Liver (tissue), 9 donors: ENCODE data around the gene HOXC11. TPM values are rescaled to one million over a fixed set of nuclear protein-coding genes. Genes with fewer than 3 reads are reported as not detected.
A peak's percentile ranks its signal among the peaks of the same experiment; 100 is the strongest.

ENCODE experiments used
- DNase-seq: peaks from one replicate; pipeline ENCODE4 v3.0.0-alpha.2; 2017; ENCODE audit warnings: low spot score
- H3K27ac ChIP-seq, 2 donors: one replicate each; pipeline ENCODE4 v1.7.0; 2013; ENCODE audit warnings: inconsistent platforms in 2 of 2, low read length in 2 of 2, control low read depth in 1 of 2, low read depth in 1 of 2, mild to moderate bottlenecking in 1 of 2
- H3K27me3 ChIP-seq, 4 donors: one replicate each; pipeline versions ENCODE4 v1.6.1 to v1.7.0; 2013; ENCODE audit warnings: low read length in 3 of 4, inconsistent platforms in 1 of 4, mild to moderate bottlenecking in 1 of 4, moderate library complexity in 1 of 4; ENCODE audit not compliant: control insufficient read depth in 4 of 4, insufficient read depth in 4 of 4
- H3K36me3 ChIP-seq, 4 donors: one replicate each; pipeline versions ENCODE4 v1.6.1 to v1.7.0; 2013; ENCODE audit warnings: low read length in 3 of 4, mild to moderate bottlenecking in 3 of 4, low read depth in 1 of 4, moderate library complexity in 1 of 4; ENCODE audit not compliant: control insufficient read depth in 4 of 4, insufficient read depth in 3 of 4
- H3K4me1 ChIP-seq, 4 donors: one replicate each; pipeline versions ENCODE4 v1.6.1 to v1.7.0; 2013; ENCODE audit warnings: low read length in 3 of 4, mild to moderate bottlenecking in 3 of 4, moderate library complexity in 1 of 4; ENCODE audit not compliant: control insufficient read depth in 4 of 4, insufficient read depth in 4 of 4
- H3K4me3 ChIP-seq, 3 donors: one replicate each; pipeline versions ENCODE4 v1.6.1 to v1.7.0; 2013; ENCODE audit warnings: low read length in 3 of 3, control low read depth in 1 of 3, low read depth in 1 of 3, mild to moderate bottlenecking in 1 of 3
- H3K9ac ChIP-seq, 2 donors: one replicate each; pipeline ENCODE4 v1.7.0; 2013; ENCODE audit warnings: low read length in 2 of 2, mild to moderate bottlenecking in 2 of 2, moderate library complexity in 2 of 2, control low read depth in 1 of 2, low read depth in 1 of 2
- H3K9me3 ChIP-seq, 4 donors: one replicate each; pipeline versions ENCODE4 v1.6.1 to v1.7.0; 2013; ENCODE audit warnings: low read length in 3 of 4; ENCODE audit not compliant: control insufficient read depth in 4 of 4
- ATF3 ChIP-seq: IDR thresholded peaks from 2 replicates; pipeline ENCODE4 v1.6.1; 2016; ENCODE audit warnings: antibody characterized with exemption
- EGR1 ChIP-seq, 2 donors: IDR thresholded peaks; 2 replicates each; pipeline ENCODE4 v1.6.1; 2016 to 2018; ENCODE audit warnings: antibody characterized with exemption in 2 of 2, low read depth in 2 of 2
- FOXA2 ChIP-seq: IDR thresholded peaks from 2 replicates; pipeline ENCODE4 v1.6.1; 2016; ENCODE audit warnings: antibody characterized with exemption
- HNF4G ChIP-seq: IDR thresholded peaks from 2 replicates; pipeline ENCODE4 v1.6.1; 2016; ENCODE audit warnings: antibody characterized with exemption
- JUND ChIP-seq, 2 donors: IDR thresholded peaks; 2 replicates each; pipeline ENCODE4 v1.6.1; 2016; ENCODE audit warnings: antibody characterized with exemption in 2 of 2
- NR2F2 ChIP-seq: IDR thresholded peaks from 2 replicates; pipeline ENCODE4 v1.6.1; 2016; ENCODE audit warnings: antibody characterized with exemption
- RAD21 ChIP-seq, 2 donors: IDR thresholded peaks; 2 replicates each; pipeline ENCODE4 v1.6.1; 2016; ENCODE audit warnings: antibody characterized with exemption in 2 of 2, mild to moderate bottlenecking in 2 of 2
- REST ChIP-seq: IDR thresholded peaks from 2 replicates; pipeline ENCODE4 v1.6.1; 2016; ENCODE audit warnings: antibody characterized with exemption, mild to moderate bottlenecking
- SP1 ChIP-seq: IDR thresholded peaks from 2 replicates; pipeline ENCODE4 v1.6.1; 2018; ENCODE audit warnings: antibody characterized with exemption, mild to moderate bottlenecking
- TAF1 ChIP-seq: conservative IDR thresholded peaks from 2 replicates; pipeline ENCODE4 v1.6.1; 2016; ENCODE audit warnings: antibody characterized with exemption, mild to moderate bottlenecking
- ZBTB33 ChIP-seq: IDR thresholded peaks from 2 replicates; pipeline ENCODE4 v1.6.1; 2016; ENCODE audit warnings: antibody characterized with exemption
- WGBS: extraction: QIAGEN DNeasy Blood & Tissue Kit; methylation state at CpG from one replicate; pipeline ENCODE4 v1.1.7; 2013; 5-methylcytosine and 5-hydroxymethylcytosine counted together
- polyA plus RNA-seq, 2 donors: library from polyadenylated mRNA; stranded (reverse) in 1 of 2; unstranded in 1 of 2; fragments of 200-250 nt in 1 of 2; fragments of >200 nt in 1 of 2; fragmentation: Nextera tagmentation in 1 of 2; extraction: Ambion mirVana in 1 of 2; gene quantifications; one replicate each; pipeline versions ENCODE4 v1.2.1 to v1.2.3, GENCODE V29; 2013 to 2015
- total RNA-seq, 2 donors: library from RNA; depleted of rRNA; stranded (reverse); fragments of >200 nt; gene quantifications; one replicate each; pipeline ENCODE4 v1.2.3, GENCODE V29; 2014
- donor health status: healthy.
- donor health status: healthy.
- donor health status: healthy.
- donor health status: healthy.
- donor health status: healthy.

The HOXC11 gene
- total and polyA plus RNA-seq, 4 donors, result not detected

- DNase-seq, result no peak
- TF ChIP-seq REST (no peak), SP1 (no peak), ZBTB33 (no peak), ATF3 (no peak), EGR1 (IDR thresholded peaks at IDR 0.05; ENCODE audit: low read depth in 2 of 2) (no peak), FOXA2 (no peak), TAF1 (no peak), JUND (IDR thresholded peaks at IDR 0.05) (no peak), RAD21 (IDR thresholded peaks at IDR 0.05) (no peak)
- H3K36me3 ChIP-seq, result no peaks in the 10 kb centered on the region
- 5% methylated on average over 25 of the region's 25 CpGs for WGBS
- peaks cover 0 to 5% (median 0%) of the 10 kb centered on the region in 4 donors for H3K9me3 ChIP-seq
- peaks cover 3 to 16% (median 11%) of the 10 kb centered on the region in 4 donors for H3K4me1 ChIP-seq
- H3K9ac ChIP-seq, result no peak overlapping the region
- no peak overlapping the region for H3K4me3 ChIP-seq
- peaks cover 6 to 57% (median 18%) of the 10 kb centered on the region in 4 donors for H3K27me3 ChIP-seq
- no peak overlapping the region for H3K27ac ChIP-seq
Measured at GRCh38 chr12:54016478-54016964, 43.6 kb downstream of the HOXC11 start.

- Histone ChIP-seq H3K9ac (no peak overlapping the region), H3K4me3 (peak overlapping the region in 2 of 3 donors; percentile 39 to 54), H3K36me3 (no peaks in the 10 kb centered on the region), H3K27me3 (peaks cover 6 to 60% (median 20%) of the 10 kb centered on the region in 4 donors), H3K4me1 (peaks cover 3 to 16% (median 11%) of the 10 kb centered on the region in 4 donors), H3K9me3 (peaks cover 0 to 5% (median 0%) of the 10 kb centered on the region in 4 donors), H3K27ac (no peak overlapping the region)
- no peak for DNase-seq
- no peak for TF ChIP-seq RAD21 (IDR thresholded peaks at IDR 0.05)
- TF ChIP-seq NR2F2, result no peak
- no peak for TF ChIP-seq HNF4G
- TF ChIP-seq JUND (IDR thresholded peaks at IDR 0.05), result no peak
- TF ChIP-seq ZBTB33, result no peak
- WGBS, result 8% methylated on average over 24 of the region's 24 CpGs
Measured at GRCh38 chr12:54017027-54017788, 44.3 kb downstream of the HOXC11 start.
